Calu3 (cell line): ENCODE results near the gene P2RY12. TPM values are rescaled to one million over a fixed set of nuclear protein-coding genes. Genes with fewer than 3 reads are reported as not detected.
A peak's percentile ranks its signal among the peaks of the same experiment; 100 is the strongest.

ENCODE experiments used
- BruUV-seq: library from RNA; stranded (reverse); fragments of 400-500 nt; replicated peaks from 2 replicates; lab custom pipeline; 2021; lab: Mats Ljungman, UMichigan
- CTCF ChIA-PET: fragments of 300-600 bp; sonication (Branson Sonifier 250); formaldehyde crosslinking; loops from one replicate; lab custom pipeline; 2022; ENCODE audit warnings: antibody characterized with exemption; lab: Charles Lee
- DNase-seq: peaks from one replicate; pipeline ENCODE4 v3.0.0; 2022
- H3K27ac Mint-ChIP-seq: one replicate; pipeline ENCODE4 v1.8.0; 2022; ENCODE audit warnings: mixed read lengths; ENCODE audit not compliant: unreplicated experiment
- H3K27me3 Mint-ChIP-seq: one replicate; pipeline ENCODE4 v1.8.0; 2022; ENCODE audit warnings: mixed read lengths; ENCODE audit not compliant: unreplicated experiment
- H3K36me3 Mint-ChIP-seq: one replicate; pipeline ENCODE4 v1.8.0; 2022; ENCODE audit warnings: mild to moderate bottlenecking, moderate library complexity, mixed read lengths; ENCODE audit not compliant: insufficient read depth, unreplicated experiment
- H3K4me1 Mint-ChIP-seq: one replicate; pipeline ENCODE4 v1.8.0; 2022; ENCODE audit warnings: mild to moderate bottlenecking, low read depth, mixed read lengths; ENCODE audit not compliant: unreplicated experiment
- H3K4me3 Mint-ChIP-seq: one replicate; pipeline ENCODE4 v1.8.0; 2022; ENCODE audit warnings: mild to moderate bottlenecking, low read depth, moderate library complexity, mixed read lengths; ENCODE audit not compliant: unreplicated experiment
- H3K9me3 Mint-ChIP-seq: one replicate; pipeline ENCODE4 v1.8.0; 2022; ENCODE audit warnings: low read depth, mixed read lengths; ENCODE audit not compliant: unreplicated experiment
- intact Hi-C: fragments of 100-400 bp; cut with micrococcal nuclease; formaldehyde crosslinking; loops from one replicate; pipeline ENCODE4 v1.10.0; 2022; ENCODE audit not compliant: unreplicated experiment
- total RNA-seq: library from RNA; stranded (reverse); gene quantifications from 2 replicates; pipeline ENCODE4 v1.2.3, GENCODE V29; 2022
- TF ChIP-seq, protein P1 (sequence below): fragments of 200-600 bp; IDR thresholded peaks from one replicate; pipeline ENCODE4 v1.8.0; 2022; ENCODE audit warnings: antibody characterized with exemption; ENCODE audit not compliant: unreplicated experiment

The P2RY12 gene
- total RNA-seq, 1 experiment from 2014 or later: not detected

DNA sequence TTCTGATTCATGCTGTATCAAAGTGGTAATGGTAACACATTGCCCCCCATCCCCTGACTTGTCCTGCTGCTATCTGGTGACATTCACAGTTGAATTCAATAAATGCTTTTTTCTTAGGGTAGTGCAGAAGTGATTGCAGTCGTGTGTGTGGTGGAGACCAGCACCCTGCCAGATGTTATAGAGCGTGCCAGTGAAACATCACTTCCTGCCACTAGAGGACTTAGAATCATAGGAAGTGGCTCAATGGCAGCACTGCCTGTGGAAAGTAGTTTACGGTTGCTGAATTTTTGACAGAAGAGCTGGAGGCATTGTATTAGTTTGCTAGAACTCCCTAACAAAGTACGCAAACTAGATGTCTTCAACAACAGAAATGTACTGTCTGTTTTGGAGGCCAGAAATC, 37.4 kb upstream of the P2RY12 start:
- no TSS peak for BruUV-seq
- Mint-ChIP-seq H3K9me3 (peaks cover 2% of the 10 kb centered on the region), H3K27ac (no peak overlapping the region), H3K4me1 (peaks cover 12% of the 10 kb centered on the region), H3K27me3 (no peaks in the 10 kb centered on the region), H3K36me3 (no peaks in the 10 kb centered on the region), H3K4me3 (no peak overlapping the region)
- TF ChIP-seq, protein P1, sequence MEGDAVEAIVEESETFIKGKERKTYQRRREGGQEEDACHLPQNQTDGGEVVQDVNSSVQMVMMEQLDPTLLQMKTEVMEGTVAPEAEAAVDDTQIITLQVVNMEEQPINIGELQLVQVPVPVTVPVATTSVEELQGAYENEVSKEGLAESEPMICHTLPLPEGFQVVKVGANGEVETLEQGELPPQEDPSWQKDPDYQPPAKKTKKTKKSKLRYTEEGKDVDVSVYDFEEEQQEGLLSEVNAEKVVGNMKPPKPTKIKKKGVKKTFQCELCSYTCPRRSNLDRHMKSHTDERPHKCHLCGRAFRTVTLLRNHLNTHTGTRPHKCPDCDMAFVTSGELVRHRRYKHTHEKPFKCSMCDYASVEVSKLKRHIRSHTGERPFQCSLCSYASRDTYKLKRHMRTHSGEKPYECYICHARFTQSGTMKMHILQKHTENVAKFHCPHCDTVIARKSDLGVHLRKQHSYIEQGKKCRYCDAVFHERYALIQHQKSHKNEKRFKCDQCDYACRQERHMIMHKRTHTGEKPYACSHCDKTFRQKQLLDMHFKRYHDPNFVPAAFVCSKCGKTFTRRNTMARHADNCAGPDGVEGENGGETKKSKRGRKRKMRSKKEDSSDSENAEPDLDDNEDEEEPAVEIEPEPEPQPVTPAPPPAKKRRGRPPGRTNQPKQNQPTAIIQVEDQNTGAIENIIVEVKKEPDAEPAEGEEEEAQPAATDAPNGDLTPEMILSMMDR: no peak
- intact Hi-C loops: no loop called here
- CTCF ChIA-PET: interaction anchor here (1.3 kb wide), 1 partner anchor 43 kb away, joined by 6 read pairs; no protein-coding TSS in a partner anchor
- DNase-seq: no peak

DNA sequence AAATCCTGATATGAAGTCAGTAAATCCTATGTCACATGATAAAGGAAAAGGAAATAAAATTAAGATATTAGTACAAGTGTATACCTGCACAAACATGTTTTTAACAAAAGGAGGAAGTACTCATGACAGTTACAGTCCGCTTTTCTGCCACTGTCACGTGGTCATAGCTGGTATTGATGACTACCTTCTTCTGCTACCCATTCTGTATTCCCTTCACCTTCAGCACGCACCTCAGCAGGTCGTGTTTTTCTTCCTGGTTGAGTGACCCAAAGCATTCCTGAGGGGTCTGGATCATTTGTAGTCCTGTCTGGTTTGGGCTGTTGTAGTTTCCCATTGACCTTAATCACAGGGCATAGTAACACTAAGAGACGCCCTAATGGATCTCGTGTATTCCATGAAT, 35.3 kb upstream of the P2RY12 start:
- TF ChIP-seq, protein P1: no peak
- H3K27me3 Mint-ChIP-seq: no peaks in the 10 kb centered on the region
- H3K27ac Mint-ChIP-seq: no peak overlapping the region
- CTCF ChIA-PET: no interaction called here
- intact Hi-C loops: no loop called here
- no TSS peak for BruUV-seq
- H3K4me1 Mint-ChIP-seq: no peaks in the 10 kb centered on the region
- no peaks in the 10 kb centered on the region for H3K36me3 Mint-ChIP-seq
- H3K4me3 Mint-ChIP-seq: no peak overlapping the region
- no peak for DNase-seq
- peaks cover 2% of the 10 kb centered on the region for H3K9me3 Mint-ChIP-seq

GRCh38 chr3:151415289-151415688, 30.7 kb upstream of the P2RY12 start:
- DNase-seq: no peak
- TF ChIP-seq, protein P1: no peak
- no peak overlapping the region for H3K4me3 Mint-ChIP-seq
- intact Hi-C loops: no loop called here
- H3K27ac Mint-ChIP-seq: no peak overlapping the region
- H3K4me1 Mint-ChIP-seq: no peaks in the 10 kb centered on the region
- no TSS peak for BruUV-seq
- CTCF ChIA-PET: no interaction called here
- H3K9me3 Mint-ChIP-seq: no peaks in the 10 kb centered on the region
- H3K36me3 Mint-ChIP-seq: no peaks in the 10 kb centered on the region
- H3K27me3 Mint-ChIP-seq: no peaks in the 10 kb centered on the region

GRCh38 chr3:151412989-151413388, 28.4 kb upstream of the P2RY12 start:
- Mint-ChIP-seq H3K27me3 (no peaks in the 10 kb centered on the region), H3K27ac (no peak overlapping the region), H3K36me3 (no peaks in the 10 kb centered on the region), H3K4me1 (no peaks in the 10 kb centered on the region), H3K4me3 (no peak overlapping the region), H3K9me3 (no peaks in the 10 kb centered on the region)
- no TSS peak for BruUV-seq
- intact Hi-C loops: no loop called here
- TF ChIP-seq, protein P1: no peak
- peak; percentile 12 for DNase-seq
- CTCF ChIA-PET: no interaction called here
